Heart right ventricle (tissue), 16 donors: ENCODE measurements around the gene NRXN3. TPM values are rescaled to one million over a fixed set of nuclear protein-coding genes. Genes with fewer than 3 reads are reported as not detected.
A peak's percentile ranks its signal among the peaks of the same experiment; 100 is the strongest.

ENCODE experiments used
- ATAC-seq, 8 donors: fragments of 200-7000 bp; cut with Tn5 transposase; one replicate each; pipeline ENCODE4 v1.9.1; 2020; ENCODE audit warnings: mild to moderate bottlenecking in 8 of 8, moderate library complexity in 8 of 8, moderate number of reproducible peaks in 1 of 8
- DNase-seq, 2 donors: peaks; one replicate each; pipeline ENCODE4 v3.0.0-alpha.2; 2020
- H3K27ac ChIP-seq, 10 donors: fragments of 200-600 bp; sonication (generic) in 2 of 10; one replicate each; pipeline versions ENCODE4 v1.5.0 to v1.8.0; 2020 to 2022; ENCODE audit warnings: mild to moderate bottlenecking in 3 of 10
- H3K27me3 ChIP-seq, 7 donors: fragments of 200-600 bp; one replicate each; pipeline ENCODE4 v1.8.0; 2021 to 2022; ENCODE audit warnings: mild to moderate bottlenecking in 2 of 7
- H3K36me3 ChIP-seq, 9 donors: fragments of 200-600 bp; sonication (generic) in 1 of 9; one replicate each; pipeline versions ENCODE4 v1.5.0 to v1.8.0; 2020 to 2022; ENCODE audit warnings: mild to moderate bottlenecking in 2 of 9
- H3K4me1 ChIP-seq, 9 donors: fragments of 200-600 bp; sonication (generic) in 1 of 9; one replicate each; pipeline versions ENCODE4 v1.5.0 to v1.8.0; 2020 to 2022; ENCODE audit warnings: mild to moderate bottlenecking in 4 of 9
- H3K4me3 ChIP-seq, 10 donors: fragments of 200-600 bp; sonication (generic) in 2 of 10; one replicate each; pipeline versions ENCODE4 v1.5.0 to v1.8.0; 2020 to 2022; ENCODE audit warnings: mild to moderate bottlenecking in 7 of 10, moderate library complexity in 2 of 10
- H3K9me3 ChIP-seq, 11 donors: fragments of 200-600 bp in 10 of 11; sonication (generic) in 2 of 11; one replicate each; pipeline versions ENCODE4 v1.5.0 to v1.8.0; 2013 to 2022; ENCODE audit warnings: mild to moderate bottlenecking in 2 of 11, control low read depth in 1 of 11, moderate library complexity in 1 of 11
- CTCF ChIP-seq, 9 donors: fragments of 200-600 bp; sonication (generic) in 2 of 9; IDR thresholded peaks; one replicate each; pipeline versions ENCODE4 v1.5.0 to v1.8.0; 2021 to 2022; ENCODE audit warnings: antibody characterized with exemption in 9 of 9, mild to moderate bottlenecking in 5 of 9, moderate library complexity in 1 of 9
- WGBS, 2 donors: extraction: QIAGEN DNeasy Blood & Tissue Kit; methylation state at CpG; one replicate each; pipeline ENCODE4 v1.1.7; 2013; ENCODE audit warnings: inconsistent platforms in 1 of 2; 5-methylcytosine and 5-hydroxymethylcytosine counted together
- intact Hi-C, 10 donors: fragments of 100-400 bp; cut with DNase I; formaldehyde crosslinking; loops; one replicate each; pipeline versions ENCODE4 v1.11.1 to v1.14.2; 2022
- polyA plus RNA-seq, 2 donors: library from polyadenylated mRNA; stranded (reverse); fragments of 200-250 nt; gene quantifications; one replicate each; pipeline ENCODE4 v1.2.3, GENCODE V29; 2013
- total RNA-seq, 10 donors: library from RNA; stranded (reverse); fragmentation: NEBNext Ultra II Directional in 3 of 10; extraction: Animal tissue kit (Norgen Biotek cat#: 25700) in 3 of 10; gene quantifications; one replicate each; pipeline versions ENCODE4 v1.2.1 to v1.2.4, GENCODE V29; 2021 to 2023
- donor health status: Arrhythmogenic right ventricular cardiomyopathy.
- donor health status: ischemic (EF 13 %, LVEDD 7.1; RV severe dilation, severe dysfunction).
- donor health status: healthy with polysubstance abuse.
- donor health status: DM: no; HTN: yes; CAD: no.
- donor health status: DM: no; HTN: no; CAD: no.
- donor health status: ischemic (EF 25% LVEDD 6.9; RV normal size, moderate dysfunction).
- donor health status: ischemic (EF 25% LVEDD 5.7; RV mildly dilated, moderate dysfunction).
- donor health status: healthy.
- donor health status: DM: yes; HTN: yes; CAD: no.
- donor health status: Ischemic cardiomyopathy.
- donor health status: ischemic (EF 35%, LVEDD 5.7; RV mildly dilated, moderate dysfunction).
- donor health status: nonischemic (EF 11% LVEDD 7.7; RV severe dilation, severe dysfunction).
- donor health status: DM: yes; HTN: yes; CAD: no.
- donor health status: PGD.
- donor health status: ischemic (EF 29% LVEDD 5.4; RV normal size, mild dysfunction).
- donor health status: nonischemic (EF 23%, LVEDD 6.1; RV moderate dilation, normal function).

NRXN3 gene
- total and polyA plus RNA-seq, 12 donors: 0.23 to 1.8 (median 0.87) TPM

- intact Hi-C loops: loop anchor here in 1 of 10 donors (10.0 kb wide), 1 partner anchor 52 kb away; no protein-coding TSS in a partner anchor
- Histone ChIP-seq H3K27me3 (peaks cover 0 to 3% (median 0%) of the 10 kb centered on the region in 7 donors), H3K4me3 (no peak overlapping the region), H3K9me3 (peaks cover 0 to 12% (median 0%) of the 10 kb centered on the region in 11 donors), H3K27ac (no peak overlapping the region), H3K36me3 (no peaks in the 10 kb centered on the region), H3K4me1 (no peaks in the 10 kb centered on the region)
- no peak for TF ChIP-seq CTCF (IDR thresholded peaks at IDR 0.05)
- 45 to 57% methylated on average over 3 of the region's 3 CpGs for WGBS, 2 donors
- DNase-seq: no peak
- no peak for ATAC-seq
These were observed 212.9 kb downstream of the NRXN3 start for GRCh38 chr14:78383060-78383459.

GRCh38 chr14:78398216-78398615, 228.0 kb downstream of the NRXN3 start:
- Histone ChIP-seq H3K9me3 (peaks cover 0 to 12% (median 0%) of the 10 kb centered on the region in 11 donors), H3K4me3 (no peak overlapping the region), H3K27me3 (peaks cover 0 to 8% (median 0%) of the 10 kb centered on the region in 7 donors), H3K27ac (no peak overlapping the region), H3K4me1 (no peaks in the 10 kb centered on the region), H3K36me3 (no peaks in the 10 kb centered on the region)
- DNase-seq (no peak), ATAC-seq (no peak)
- TF ChIP-seq CTCF (IDR thresholded peaks at IDR 0.05): no peak
- 69 to 73% methylated on average over 1 of the region's 1 CpG for WGBS, 2 donors
- intact Hi-C loops: no loop called here

GRCh38 chr14:78399316-78399889, 229.2 kb downstream of the NRXN3 start:
- Histone ChIP-seq H3K4me1 (no peaks in the 10 kb centered on the region), H3K9me3 (no peaks in the 10 kb centered on the region), H3K27ac (no peak overlapping the region), H3K27me3 (peaks cover 0 to 10% (median 0%) of the 10 kb centered on the region in 7 donors), H3K4me3 (no peak overlapping the region), H3K36me3 (no peaks in the 10 kb centered on the region)
- intact Hi-C loops: no loop called here
- DNase-seq (peak in 1 of 2 donors; percentile 8), ATAC-seq (no peak)
- no peak for TF ChIP-seq CTCF (IDR thresholded peaks at IDR 0.05)
- 56 to 59% methylated on average over 3 of the region's 3 CpGs for WGBS, 2 donors

GRCh38 chr14:78401866-78402265, 231.7 kb downstream of the NRXN3 start:
- Histone ChIP-seq H3K27me3 (peaks cover 0 to 24% (median 3%) of the 10 kb centered on the region in 7 donors), H3K9me3 (no peaks in the 10 kb centered on the region), H3K36me3 (no peaks in the 10 kb centered on the region), H3K4me1 (no peaks in the 10 kb centered on the region), H3K4me3 (no peak overlapping the region), H3K27ac (no peak overlapping the region)
- ATAC-seq: no peak
- no peak for DNase-seq
- intact Hi-C loops: no loop called here
- 68 to 76% methylated on average over 3 of the region's 3 CpGs for WGBS, 2 donors
- no peak for TF ChIP-seq CTCF (IDR thresholded peaks at IDR 0.05)
